T47D (cell line): ENCODE results near the gene ARID3B.
"Not testable (repeated sequence)": the region's sequence is repeated elsewhere in the genome, so short reads cannot be mapped to it uniquely, and the experiment has no call there.

Source experiments
- DNase-seq, 2 experiments: peaks; one replicate each; pipeline versions ENCODE4 v3.0.0 to v3.0.0-alpha.2; 2011 to 2012; ENCODE audit warnings: low read depth in 1 of 2, low spot score in 1 of 2
- JUND ChIP-seq: IDR thresholded peaks from 2 replicates; pipeline ENCODE4 v1.6.1; 2012; ENCODE audit warnings: low read depth
- in situ Hi-C: cut with HindIII; loops from 2 replicates; pipeline ENCODE4 v1.10.0; 2016; ENCODE audit warnings: low sequenced_read_pairs, low pct_unique_long_range_greater_than_20kb

ARID3B gene

DNA sequence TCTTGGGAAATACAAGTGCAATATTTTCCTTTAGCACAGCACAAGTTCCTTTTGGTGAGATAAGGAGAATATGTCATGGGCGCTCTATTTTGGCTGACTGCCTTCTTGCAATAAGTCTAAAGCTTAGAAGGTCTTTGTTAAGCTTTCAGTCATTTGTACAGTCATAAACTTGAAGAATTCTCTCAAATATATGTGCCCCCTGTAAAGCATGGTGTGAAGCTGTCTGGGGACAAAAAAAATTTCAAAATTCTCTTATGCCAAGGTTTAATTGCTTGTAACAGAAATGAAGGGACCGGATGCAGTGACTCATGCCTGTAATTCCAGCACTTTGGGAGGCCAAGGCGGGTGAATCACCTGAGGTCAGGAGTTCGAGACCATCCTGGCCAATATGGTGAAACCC is 21.7 kb upstream of the ARID3B start:
- TF ChIP-seq JUND = no peak
- DNase-seq = no peak
- in situ Hi-C loops = no loop called here

DNA sequence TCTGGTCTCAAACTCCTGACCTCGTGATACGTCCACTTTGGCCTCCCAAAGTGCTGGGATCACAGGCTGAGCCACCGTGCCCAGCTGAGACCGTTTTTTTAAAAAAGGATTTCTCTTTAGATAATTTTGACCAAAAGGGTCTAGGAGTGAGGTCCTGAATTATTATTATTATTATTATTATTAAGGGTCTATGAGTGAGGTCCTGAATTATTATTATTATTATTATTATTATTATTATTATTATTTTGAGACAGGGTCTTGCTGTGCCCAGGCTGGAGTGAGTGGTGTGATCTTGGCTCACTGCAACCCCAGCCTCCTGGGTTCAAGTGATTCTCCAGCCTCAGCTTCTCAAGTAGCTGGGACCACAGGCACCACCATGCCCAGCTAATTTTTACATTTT is 20.6 kb upstream of the ARID3B start:
- in situ Hi-C loops = no loop called here
- no peak for TF ChIP-seq JUND

GRCh38 chr15:74523982-74524381 is 17.0 kb upstream of the ARID3B start:
- DNase-seq = peak in 1 of 2 experiments; percentile 13
- in situ Hi-C loops = no loop called here
- no peak for TF ChIP-seq JUND

More for the DNA sequence above, 20.6 kb upstream of the ARID3B start:
- no peak for DNase-seq

DNA sequence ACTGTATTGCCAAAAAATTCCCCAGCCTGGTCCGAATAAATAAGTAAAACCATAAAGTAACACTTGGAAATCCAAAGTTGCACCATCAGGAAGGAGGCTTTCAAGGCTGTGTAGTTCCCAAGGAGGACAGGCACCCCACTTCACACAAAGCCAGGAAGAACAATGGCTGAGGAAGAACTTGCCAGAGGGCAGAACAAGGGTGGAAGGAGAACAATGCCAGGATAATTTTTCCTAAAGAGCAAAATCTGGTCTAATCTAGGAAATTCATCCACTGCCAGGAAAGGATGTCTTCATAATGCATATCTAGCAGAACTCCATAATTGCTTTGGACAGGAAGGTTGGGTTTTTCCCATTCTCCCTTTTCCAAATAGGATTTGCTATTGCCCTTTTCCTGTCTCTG is 15.7 kb upstream of the ARID3B start:
- no peak for TF ChIP-seq JUND
- no peak for DNase-seq
- in situ Hi-C loops = no loop called here

DNA sequence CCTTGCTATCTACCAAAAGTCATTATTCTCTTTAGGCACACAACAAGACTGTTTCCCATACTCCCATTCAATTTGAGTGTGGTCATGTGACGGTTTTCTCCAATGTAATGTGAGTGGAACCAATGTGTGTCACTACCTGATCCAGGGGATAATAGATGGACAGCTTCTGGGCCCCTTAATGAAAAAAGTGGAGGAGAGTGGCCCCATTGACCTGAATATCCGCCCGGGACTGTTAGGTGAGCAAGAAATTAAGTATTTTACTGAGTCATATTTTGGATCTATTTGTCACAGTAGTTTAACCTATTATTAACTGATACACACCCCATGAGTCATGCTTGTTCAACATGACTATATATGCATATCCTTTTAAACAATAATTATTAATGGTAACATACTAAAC is 15.1 kb upstream of the ARID3B start:
- TF ChIP-seq JUND = no peak
- DNase-seq = no peak
- in situ Hi-C loops = no loop called here

DNA sequence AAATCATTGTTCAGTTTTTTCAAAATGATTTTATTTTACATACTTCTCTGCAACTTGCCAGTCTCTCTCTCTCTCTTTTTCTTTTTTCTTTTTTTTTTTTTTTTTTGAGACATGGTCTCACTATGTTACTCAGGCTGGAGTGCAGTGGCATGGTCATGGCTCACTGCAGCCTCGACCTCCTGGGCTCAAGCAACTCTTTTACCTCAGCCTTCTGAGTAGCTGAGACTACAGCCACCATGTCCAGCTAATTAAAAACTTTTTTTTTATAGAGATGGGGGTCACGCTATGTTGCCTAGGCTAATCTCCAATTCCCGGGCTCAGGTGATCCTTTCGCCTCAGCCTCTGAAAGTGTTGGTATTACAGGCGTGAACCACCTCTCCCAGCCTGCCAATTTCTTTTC is 12.1 kb upstream of the ARID3B start:
- TF ChIP-seq JUND = no peak
- in situ Hi-C loops = no loop called here
- no peak for DNase-seq

- TF ChIP-seq JUND = no peak
- in situ Hi-C loops = no loop called here
- no peak for DNase-seq
Observed at GRCh38 chr15:74529921-74530320, 11.1 kb upstream of the ARID3B start.

DNA sequence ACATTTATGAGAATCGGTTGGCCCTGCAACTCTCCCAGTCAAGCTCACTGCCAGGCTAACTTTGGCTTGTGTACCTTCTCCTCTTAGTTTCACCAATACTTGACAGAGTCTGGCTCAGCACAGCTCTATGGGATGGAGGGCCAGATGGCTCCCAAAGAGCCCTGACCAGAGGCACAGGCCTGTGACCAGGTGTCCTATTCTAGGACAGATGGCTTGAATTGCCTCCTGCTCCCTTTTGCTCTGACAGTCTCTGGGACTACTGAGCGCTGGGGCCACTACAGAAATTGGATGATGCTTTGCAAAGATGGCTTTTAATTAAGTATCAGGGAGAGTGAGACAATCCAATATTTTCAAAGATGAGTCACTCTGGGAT is 10.3 kb upstream of the ARID3B start:
- in situ Hi-C loops = no loop called here
- no peak for DNase-seq
- TF ChIP-seq JUND = no peak

- no peak for TF ChIP-seq JUND
- DNase-seq = peak in 1 of 2 experiments; percentile 66
- in situ Hi-C loops = no loop called here
Observed at GRCh38 chr15:74531144-74531811, 9.7 kb upstream of the ARID3B start.

- in situ Hi-C loops = no loop called here
- no peak for DNase-seq
- no peak for TF ChIP-seq JUND
Observed at GRCh38 chr15:74535388-74536084, 5.5 kb upstream of the ARID3B start.

DNA sequence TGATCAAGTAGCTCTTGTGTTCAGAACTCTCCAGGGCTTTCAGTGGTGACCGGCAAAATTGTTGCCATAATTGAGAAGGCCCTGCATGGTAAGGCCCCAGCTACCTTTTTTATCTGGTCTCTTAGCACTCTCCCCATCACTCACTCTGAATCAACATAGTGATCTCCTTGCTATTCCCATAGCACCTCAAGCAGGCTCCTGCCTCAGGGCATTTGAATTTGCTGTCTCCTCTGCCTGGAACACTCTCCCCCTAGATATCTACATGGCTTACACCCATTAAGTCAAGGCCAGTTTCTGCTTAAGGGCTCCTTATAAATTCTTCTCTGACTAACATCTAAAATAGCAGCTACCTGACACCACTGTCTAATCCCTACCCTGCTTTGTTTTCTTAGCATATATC is 3.3 kb upstream of the ARID3B start:
- DNase-seq = no peak
- in situ Hi-C loops = no loop called here
- TF ChIP-seq JUND = no peak

DNA sequence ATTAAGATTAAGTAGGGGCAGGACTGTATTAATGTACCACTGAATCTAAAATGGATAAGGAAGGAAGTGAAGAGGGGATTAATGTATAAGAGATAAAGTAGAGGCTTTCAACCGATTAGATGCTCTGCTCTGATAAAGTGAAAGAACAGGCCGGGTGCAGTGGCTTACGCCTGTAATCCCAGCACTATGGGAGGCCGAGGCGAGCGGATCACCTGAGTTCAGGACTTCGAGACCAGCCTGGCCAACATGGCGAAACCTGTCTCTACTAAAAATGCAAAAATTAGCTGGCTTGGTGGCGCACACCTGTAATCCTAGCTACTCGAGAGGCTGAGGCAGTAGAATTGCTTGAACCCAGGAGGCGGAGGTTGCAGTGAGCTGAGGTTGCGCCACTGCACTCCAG is 1.5 kb upstream of the ARID3B start:
- in situ Hi-C loops, DNase-seq: not testable (repeated sequence)

- peak in 1 of 2 experiments; percentile 18 for DNase-seq
- TF ChIP-seq JUND = no peak
- in situ Hi-C loops = no loop called here
Observed at GRCh38 chr15:74540161-74540760, 759 bp upstream of the ARID3B start.
